Measurements from ENCODE around the gene DMAC2L.

The DMAC2L gene

GRCh38 chr14:50265029-50265428, 47.1 kb upstream of the DMAC2L start:
- H3K4me3 ChIP-seq (ENCODE audit: low read depth in 1 of 2, low read length in 2 of 2), result no peak overlapping the region
- H3K27me3 ChIP-seq (ENCODE audit: insufficient read depth, low read length, poor library complexity), result no peaks in the 10 kb centered on the region
- H4K20me1 ChIP-seq (ENCODE audit: insufficient read depth, low read length), result no peaks in the 10 kb centered on the region
- ATAC-seq (ENCODE audit: insufficient read depth, low read depth) (no peak), DNase-seq (no peak)
- no peak for TF ChIP-seq EZH2 (IDR thresholded peaks at IDR 0.05; ENCODE audit: borderline replicate concordance, low read depth, low read length, severe bottlenecking)
- no peak for TF ChIP-seq CTCF (IDR thresholded peaks at IDR 0.05; ENCODE audit: borderline replicate concordance, extremely low read depth, low read length, poor library complexity, severe bottlenecking)
- peaks cover 5% of the 10 kb centered on the region; the same call in 1 of the 2 replicates for H3K36me3 ChIP-seq (ENCODE audit: insufficient read depth, low read length)
- no peak overlapping the region for H3K27ac ChIP-seq (ENCODE audit: low read length)
- no peak overlapping the region for H2AFZ ChIP-seq (ENCODE audit: low read depth, low read length)
- H3K9me3 ChIP-seq (ENCODE audit: insufficient read depth, low read length, severe bottlenecking), result no peaks in the 10 kb centered on the region
- H3K79me2 ChIP-seq (ENCODE audit: insufficient read depth, low read length), result no peaks in the 10 kb centered on the region
- H3K9ac ChIP-seq (ENCODE audit: low read depth, low read length), result no peak overlapping the region
- H3K4me2 ChIP-seq (ENCODE audit: insufficient read depth, low read length), result no peak overlapping the region
- H3K4me1 ChIP-seq (ENCODE audit: insufficient read depth, low read length), result no peaks in the 10 kb centered on the region

- Histone ChIP-seq H2AFZ (ENCODE audit: low read depth, low read length) (no peak overlapping the region), H3K79me2 (ENCODE audit: insufficient read depth, low read length) (no peaks in the 10 kb centered on the region), H3K36me3 (ENCODE audit: insufficient read depth, low read length) (peaks cover 13% of the 10 kb centered on the region; the same call in 1 of the 2 replicates), H3K4me3 (ENCODE audit: low read depth in 1 of 2, low read length in 2 of 2) (no peak overlapping the region), H4K20me1 (ENCODE audit: insufficient read depth, low read length) (no peaks in the 10 kb centered on the region), H3K4me2 (ENCODE audit: insufficient read depth, low read length) (no peak overlapping the region), H3K27me3 (ENCODE audit: insufficient read depth, low read length, poor library complexity) (no peaks in the 10 kb centered on the region), H3K4me1 (ENCODE audit: insufficient read depth, low read length) (no peaks in the 10 kb centered on the region), H3K27ac (ENCODE audit: low read length) (no peak overlapping the region), H3K9ac (ENCODE audit: low read depth, low read length) (no peak overlapping the region), H3K9me3 (ENCODE audit: insufficient read depth, low read length, severe bottlenecking) (no peaks in the 10 kb centered on the region)
- TF ChIP-seq EZH2 (IDR thresholded peaks at IDR 0.05; ENCODE audit: borderline replicate concordance, low read depth, low read length, severe bottlenecking) (no peak), CTCF (IDR thresholded peaks at IDR 0.05; ENCODE audit: borderline replicate concordance, extremely low read depth, low read length, poor library complexity, severe bottlenecking) (no peak)
- DNase-seq (no peak), ATAC-seq (ENCODE audit: insufficient read depth, low read depth) (no peak)
Observed at GRCh38 chr14:50270932-50271331, 41.2 kb upstream of the DMAC2L start.

- Histone ChIP-seq H3K36me3 (ENCODE audit: insufficient read depth, low read length) (peaks cover 16% of the 10 kb centered on the region; the same call in 1 of the 2 replicates), H3K9ac (ENCODE audit: low read depth, low read length) (no peak overlapping the region), H4K20me1 (ENCODE audit: insufficient read depth, low read length) (no peaks in the 10 kb centered on the region), H3K27ac (ENCODE audit: low read length) (no peak overlapping the region), H3K4me2 (ENCODE audit: insufficient read depth, low read length) (no peak overlapping the region), H2AFZ (ENCODE audit: low read depth, low read length) (no peak overlapping the region), H3K4me3 (ENCODE audit: low read depth in 1 of 2, low read length in 2 of 2) (no peak overlapping the region), H3K79me2 (ENCODE audit: insufficient read depth, low read length) (no peaks in the 10 kb centered on the region), H3K27me3 (ENCODE audit: insufficient read depth, low read length, poor library complexity) (no peaks in the 10 kb centered on the region), H3K4me1 (ENCODE audit: insufficient read depth, low read length) (no peaks in the 10 kb centered on the region), H3K9me3 (ENCODE audit: insufficient read depth, low read length, severe bottlenecking) (no peaks in the 10 kb centered on the region)
- no peak for DNase-seq
- ATAC-seq (ENCODE audit: insufficient read depth, low read depth), result no peak
- TF ChIP-seq EZH2 (IDR thresholded peaks at IDR 0.05; ENCODE audit: borderline replicate concordance, low read depth, low read length, severe bottlenecking), result no peak
- no peak for TF ChIP-seq CTCF (IDR thresholded peaks at IDR 0.05; ENCODE audit: borderline replicate concordance, extremely low read depth, low read length, poor library complexity, severe bottlenecking)
Observed at GRCh38 chr14:50272498-50272897, 39.6 kb upstream of the DMAC2L start.

DNA sequence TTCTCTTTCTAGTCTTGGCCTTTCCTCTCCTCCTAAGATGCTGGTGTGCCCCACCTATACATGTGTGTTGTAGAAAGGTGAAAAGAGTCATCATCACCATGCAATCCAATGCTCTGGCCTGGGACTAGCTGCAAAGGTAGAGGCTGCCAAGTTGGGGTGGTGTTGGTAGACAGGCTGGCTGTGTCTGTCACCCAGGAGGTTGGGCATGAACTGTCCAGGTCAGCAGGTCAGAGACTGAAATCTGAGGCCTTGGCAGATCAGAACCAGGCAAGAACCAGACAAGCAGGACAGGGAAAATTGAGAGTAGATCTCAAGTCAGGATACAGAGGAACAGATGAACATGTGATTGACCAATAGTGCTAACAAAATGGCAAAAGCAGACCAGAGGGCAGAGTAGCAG, 26.3 kb upstream of the DMAC2L start:
- Histone ChIP-seq H3K27ac (ENCODE audit: low read length) (no peak overlapping the region), H3K4me1 (ENCODE audit: insufficient read depth, low read length) (no peaks in the 10 kb centered on the region)

More for the DNA sequence above, 26.3 kb upstream of the DMAC2L start:
- Histone ChIP-seq H3K36me3 (ENCODE audit: insufficient read depth, low read length) (peaks cover 18% of the 10 kb centered on the region; the same call in 1 of the 2 replicates), H3K4me3 (ENCODE audit: low read depth in 1 of 2, low read length in 2 of 2) (no peak overlapping the region), H3K27me3 (ENCODE audit: insufficient read depth, low read length, poor library complexity) (no peaks in the 10 kb centered on the region), H3K79me2 (ENCODE audit: insufficient read depth, low read length) (no peaks in the 10 kb centered on the region), H4K20me1 (ENCODE audit: insufficient read depth, low read length) (no peaks in the 10 kb centered on the region), H2AFZ (ENCODE audit: low read depth, low read length) (no peak overlapping the region), H3K4me2 (ENCODE audit: insufficient read depth, low read length) (no peak overlapping the region), H3K9ac (ENCODE audit: low read depth, low read length) (no peak overlapping the region), H3K9me3 (ENCODE audit: insufficient read depth, low read length, severe bottlenecking) (no peaks in the 10 kb centered on the region)
- DNase-seq (no peak), ATAC-seq (ENCODE audit: insufficient read depth, low read depth) (no peak)
- no peak for TF ChIP-seq EZH2 (IDR thresholded peaks at IDR 0.05; ENCODE audit: borderline replicate concordance, low read depth, low read length, severe bottlenecking)
- no peak for TF ChIP-seq CTCF (IDR thresholded peaks at IDR 0.05; ENCODE audit: borderline replicate concordance, extremely low read depth, low read length, poor library complexity, severe bottlenecking)

All from DND-41 (cell line).